MM.1S (cell line): ENCODE measurements around the gene IFI30.

Experiments used
- DNase-seq: peaks from one replicate; pipeline ENCODE4 v3.0.0-alpha.2; 2015
- H2AFZ ChIP-seq: fragments of 300-600 bp; sonication (generic); 2 replicates; pipeline ENCODE4 v1.6.0; 2016; ENCODE audit warnings: antibody characterized with exemption, low read length
- H3F3A ChIP-seq: fragments of 300-600 bp; sonication (generic); 2 replicates; pipeline ENCODE4 v1.6.1; 2016; ENCODE audit warnings: mild to moderate bottlenecking, antibody characterized with exemption, low read length, moderate library complexity, mixed read lengths; ENCODE audit not compliant: insufficient read depth
- H3K27ac ChIP-seq: fragments of 300-600 bp; sonication (generic); 2 replicates; pipeline ENCODE4 v1.5.1; 2016; ENCODE audit warnings: mild to moderate bottlenecking, low read length
- H3K27me3 ChIP-seq: fragments of 300-600 bp; sonication (generic); replicated peaks from 2 replicates; pipeline ENCODE4 v1.6.0; 2016; ENCODE audit warnings: low read length; ENCODE audit not compliant: insufficient read depth
- H3K36me3 ChIP-seq: fragments of 300-600 bp; sonication (generic); replicated peaks from 2 replicates; pipeline ENCODE4 v1.6.1; 2016; ENCODE audit warnings: mild to moderate bottlenecking, low read length, mixed read lengths; ENCODE audit not compliant: insufficient read depth
- H3K4me1 ChIP-seq: fragments of 300-600 bp; sonication (generic); 2 replicates; pipeline ENCODE4 v1.6.1; 2016; ENCODE audit warnings: low read length, mixed read lengths
- H3K4me2 ChIP-seq: fragments of 300-600 bp; sonication (generic); 2 replicates; pipeline ENCODE4 v1.6.0; 2016; ENCODE audit warnings: low read depth, low read length
- H3K4me3 ChIP-seq: fragments of 300-600 bp; sonication (generic); 2 replicates; pipeline ENCODE4 v1.5.1; 2016; ENCODE audit warnings: low read length, mixed read lengths
- H3K79me2 ChIP-seq: fragments of 300-600 bp; sonication (generic); 2 replicates; pipeline ENCODE4 v1.6.1; 2016; ENCODE audit warnings: mixed run types, low read length, mixed read lengths
- H3K9ac ChIP-seq: fragments of 300-600 bp; sonication (generic); 2 replicates; pipeline ENCODE4 v1.6.1; 2016; ENCODE audit warnings: low read length, mixed read lengths
- H3K9me2 ChIP-seq: fragments of 300-600 bp; sonication (generic); replicated peaks from 2 replicates; pipeline ENCODE4 v1.6.1; 2016; ENCODE audit warnings: mild to moderate bottlenecking, low read length, mixed read lengths; ENCODE audit not compliant: insufficient read depth
- H3K9me3 ChIP-seq: fragments of 300-600 bp; sonication (generic); replicated peaks from 2 replicates; pipeline ENCODE4 v1.6.1; 2016; ENCODE audit warnings: mild to moderate bottlenecking, low read length, mixed read lengths; ENCODE audit not compliant: insufficient read depth
- H4K20me1 ChIP-seq: fragments of 300-600 bp; sonication (generic); 2 replicates; pipeline ENCODE4 v1.6.1; 2016; ENCODE audit warnings: mild to moderate bottlenecking, low read length, moderate library complexity, mixed read lengths; ENCODE audit not compliant: insufficient read depth
- CTCF ChIP-seq: fragments of 300-600 bp; sonication (generic); IDR thresholded peaks from 2 replicates; pipeline ENCODE4 v1.5.1; 2016; ENCODE audit warnings: antibody characterized with exemption, low read length, mixed read lengths
- EZH2 ChIP-seq: fragments of 300-600 bp; sonication (generic); optimal IDR thresholded peaks from 2 replicates; pipeline ENCODE3; 2017; ENCODE audit warnings: low read depth, mild to moderate bottlenecking, antibody characterized with exemption, low read length, mixed read lengths
- EZH2phosphoT487 ChIP-seq: fragments of 300-600 bp; sonication (generic); IDR thresholded peaks from 2 replicates; pipeline ENCODE4 v1.6.1; 2018; ENCODE audit warnings: antibody characterized with exemption, low read length

Gene IFI30

GRCh38 chr19:18191640-18192062 is 18.0 kb downstream of the IFI30 start:
- Histone ChIP-seq H3K36me3 (no peaks in the 10 kb centered on the region), H3K79me2 (peaks cover 7% of the 10 kb centered on the region), H3K9ac (no peak overlapping the region), H3K9me2 (no peaks in the 10 kb centered on the region), H4K20me1 (no peaks in the 10 kb centered on the region), H3K9me3 (no peaks in the 10 kb centered on the region), H3K27ac (peak overlapping the region; percentile 44; the same call in 1 of the 2 replicates), H2AFZ (peak overlapping the region; percentile 75), H3K4me1 (peaks cover 8% of the 10 kb centered on the region; the same call in 1 of the 2 replicates), H3K27me3 (no peaks in the 10 kb centered on the region), H3K4me3 (peak overlapping the region; percentile 57), H3K4me2 (peak overlapping the region; percentile 78; the same call in 1 of the 2 replicates), H3F3A (peaks cover 11% of the 10 kb centered on the region)
- no peak for DNase-seq
- TF ChIP-seq CTCF (no peak), EZH2phosphoT487 (no peak), EZH2 (no peak)

- peak within 1 kb of the TSS; percentile 90 for H3K4me3 ChIP-seq
- peaks cover 11% of the 10 kb centered on the region for H3F3A ChIP-seq
- no peaks in the 10 kb centered on the region for H3K27me3 ChIP-seq
- peak within 1 kb of the TSS; percentile 83 for H2AFZ ChIP-seq
- DNase-seq, result peak; percentile 100
- H3K79me2 ChIP-seq, result peaks cover 7% of the 10 kb centered on the region
- H3K4me1 ChIP-seq, result peaks cover 8% of the 10 kb centered on the region; the same call in 1 of the 2 replicates
- no peaks in the 10 kb centered on the region for H4K20me1 ChIP-seq
- no peaks in the 10 kb centered on the region for H3K9me2 ChIP-seq
- TF ChIP-seq EZH2phosphoT487, result no peak
- peak within 1 kb of the TSS; percentile 73 for H3K9ac ChIP-seq
- H3K4me2 ChIP-seq, result peak within 1 kb of the TSS; percentile 98
- peak within 1 kb of the TSS; percentile 44; the same call in 1 of the 2 replicates for H3K27ac ChIP-seq
- H3K9me3 ChIP-seq, result no peaks in the 10 kb centered on the region
- H3K36me3 ChIP-seq, result no peaks in the 10 kb centered on the region
Measured at GRCh38 chr19:18192673-18193387, 19.2 kb downstream of the IFI30 start, which contains the start of gene MPV17L2. Gene MPV17L2, plus strand, starts transcription at chr19:18193218. Its CDS starts 64 bp downstream, at chr19:18193282.

- Histone ChIP-seq H3F3A (peaks cover 11% of the 10 kb centered on the region), H3K27me3 (no peaks in the 10 kb centered on the region), H3K79me2 (peaks cover 7% of the 10 kb centered on the region), H3K4me3 (peak overlapping the region; percentile 90), H3K9ac (peak overlapping the region; percentile 73), H3K27ac (peak overlapping the region; percentile 24; the same call in 1 of the 2 replicates), H3K9me3 (no peaks in the 10 kb centered on the region), H2AFZ (peak overlapping the region; percentile 83), H3K9me2 (no peaks in the 10 kb centered on the region), H4K20me1 (no peaks in the 10 kb centered on the region), H3K4me2 (peak overlapping the region; percentile 98), H3K4me1 (peaks cover 8% of the 10 kb centered on the region; the same call in 1 of the 2 replicates), H3K36me3 (no peaks in the 10 kb centered on the region)
- DNase-seq, result no peak
- TF ChIP-seq CTCF, result no peak
Measured at GRCh38 chr19:18193388-18194180, 20.0 kb downstream of the IFI30 start.
